ENCODE results near the gene TMEM131. TPM values are rescaled to one million over a fixed set of nuclear protein-coding genes. Genes with fewer than 3 reads are reported as not detected.
A peak's percentile ranks its signal among the peaks of the same experiment; 100 is the strongest.

The TMEM131 gene
- total RNA-seq, 1 donor from 2014 or later = 35.4 TPM

GRCh38 chr2:97992836-97993825 lies 2.6 kb downstream of the TMEM131 start:
- Histone ChIP-seq H3K36me3 (no peaks in the 10 kb centered on the region), H3K27me3 (no peaks in the 10 kb centered on the region), H3K27ac (no peak overlapping the region), H3K4me3 (peak overlapping the region in 1 of 2 donors; percentile 81), H3K4me1 (peaks cover 49% of the 10 kb centered on the region), H3K9me3 (no peaks in the 10 kb centered on the region)
- intact Hi-C loops (cut with DNase I) = no loop called here
- DNase-seq (ENCODE audit: extremely low spot score in 2 of 2) = no peak
- TF ChIP-seq CTCF (IDR thresholded peaks at IDR 0.05) (no peak), POLR2A (IDR thresholded peaks at IDR 0.05) (no peak), POLR2AphosphoS5 (IDR thresholded peaks at IDR 0.05; ENCODE audit: insufficient read depth in 1 of 2, low read depth in 1 of 2) (no peak)

- intact Hi-C loops (cut with DNase I) = no loop called here
- no peaks in the 10 kb centered on the region for H3K27me3 ChIP-seq
These were observed 4.5 kb downstream of the TMEM131 start for GRCh38 chr2:97991081-97991856.

DNA sequence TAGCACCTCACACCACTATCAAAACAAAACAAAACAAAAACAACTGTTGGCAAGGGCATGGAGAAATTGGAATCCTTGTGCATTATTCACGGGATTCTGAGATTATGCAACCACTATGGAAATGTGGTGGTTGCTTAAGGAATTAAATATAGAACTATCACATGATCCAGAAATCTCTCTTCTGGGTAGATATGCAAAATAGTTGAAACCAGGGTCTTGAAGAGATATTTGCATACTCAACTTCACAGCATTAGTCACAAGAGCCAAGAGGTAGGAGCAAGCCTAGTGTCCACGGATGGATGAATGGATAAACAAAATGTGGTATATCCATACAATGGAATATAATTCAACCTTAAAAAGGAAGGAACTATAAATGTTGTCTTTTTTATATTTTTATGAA lies 7.0 kb downstream of the TMEM131 start:
- no peaks in the 10 kb centered on the region for H3K27me3 ChIP-seq

More at GRCh38 chr2:97991081-97991856, 4.5 kb downstream of the TMEM131 start:
- H3K4me1 ChIP-seq = peaks cover 43% of the 10 kb centered on the region
- no peak for DNase-seq (ENCODE audit: extremely low spot score in 2 of 2)
- H3K36me3 ChIP-seq = no peaks in the 10 kb centered on the region
- no peak overlapping the region for H3K27ac ChIP-seq
- no peak for TF ChIP-seq CTCF (IDR thresholded peaks at IDR 0.05)
- no peak for TF ChIP-seq POLR2AphosphoS5 (IDR thresholded peaks at IDR 0.05; ENCODE audit: insufficient read depth in 1 of 2, low read depth in 1 of 2)
- TF ChIP-seq POLR2A (IDR thresholded peaks at IDR 0.05) = no peak
- H3K4me3 ChIP-seq = no peak overlapping the region
- H3K9me3 ChIP-seq = no peaks in the 10 kb centered on the region

GRCh38 chr2:97985998-97986397 lies 9.8 kb downstream of the TMEM131 start:
- intact Hi-C loops (cut with DNase I) = no loop called here
- no peak for DNase-seq (ENCODE audit: extremely low spot score in 2 of 2)
- no peak for TF ChIP-seq POLR2AphosphoS5 (IDR thresholded peaks at IDR 0.05; ENCODE audit: insufficient read depth in 1 of 2, low read depth in 1 of 2)
- TF ChIP-seq CTCF (IDR thresholded peaks at IDR 0.05) = no peak
- no peak for TF ChIP-seq POLR2A (IDR thresholded peaks at IDR 0.05)
- no peaks in the 10 kb centered on the region for H3K27me3 ChIP-seq
- H3K27ac ChIP-seq = no peak overlapping the region
- no peak overlapping the region for H3K4me3 ChIP-seq
- H3K9me3 ChIP-seq = no peaks in the 10 kb centered on the region
- H3K36me3 ChIP-seq = no peaks in the 10 kb centered on the region
- H3K4me1 ChIP-seq = peaks cover 21% of the 10 kb centered on the region

More for the DNA sequence above, 7.0 kb downstream of the TMEM131 start:
- no peak for DNase-seq (ENCODE audit: extremely low spot score in 2 of 2)
- H3K4me1 ChIP-seq = peaks cover 33% of the 10 kb centered on the region
- no peak overlapping the region for H3K27ac ChIP-seq
- H3K4me3 ChIP-seq = no peak overlapping the region
- no peaks in the 10 kb centered on the region for H3K9me3 ChIP-seq
- no peak for TF ChIP-seq POLR2A (IDR thresholded peaks at IDR 0.05)
- TF ChIP-seq CTCF (IDR thresholded peaks at IDR 0.05) = no peak
- H3K36me3 ChIP-seq = no peaks in the 10 kb centered on the region
- intact Hi-C loops (cut with DNase I) = no loop called here

All from vagina (tissue), 2 donors.